ENCODE results near the gene B4GALT1.

B4GALT1 gene

GRCh38 chr9:33107762-33108161 is 59.4 kb downstream of the B4GALT1 start:
- no peak overlapping the region for H3K27ac ChIP-seq
- TF ChIP-seq ZFX (IDR thresholded peaks at IDR 0.05; ENCODE audit: borderline replicate concordance) (no peak), CTCF (IDR thresholded peaks at IDR 0.05) (no peak)

GRCh38 chr9:33106827-33107621 is 60.1 kb downstream of the B4GALT1 start:
- no peak overlapping the region for H3K27ac ChIP-seq
- TF ChIP-seq CTCF (IDR thresholded peaks at IDR 0.05) (no peak), ZFX (IDR thresholded peaks at IDR 0.05; ENCODE audit: borderline replicate concordance) (no peak)

GRCh38 chr9:33106372-33106771 is 60.8 kb downstream of the B4GALT1 start:
- TF ChIP-seq ZFX (IDR thresholded peaks at IDR 0.05; ENCODE audit: borderline replicate concordance) (no peak), CTCF (IDR thresholded peaks at IDR 0.05) (no peak)
- H3K27ac ChIP-seq = no peak overlapping the region

- no peak for TF ChIP-seq ZFX (IDR thresholded peaks at IDR 0.05; ENCODE audit: borderline replicate concordance)
- TF ChIP-seq CTCF (IDR thresholded peaks at IDR 0.05) = no peak
- H3K27ac ChIP-seq = no peak overlapping the region
Observed at GRCh38 chr9:33105959-33106358, 61.2 kb downstream of the B4GALT1 start.

GRCh38 chr9:33105504-33105903 is 61.6 kb downstream of the B4GALT1 start:
- no peak for TF ChIP-seq CTCF (IDR thresholded peaks at IDR 0.05)
- TF ChIP-seq ZFX (IDR thresholded peaks at IDR 0.05; ENCODE audit: borderline replicate concordance) = no peak
- no peak overlapping the region for H3K27ac ChIP-seq

- H3K27ac ChIP-seq = no peak overlapping the region
- TF ChIP-seq CTCF (IDR thresholded peaks at IDR 0.05) = no peak
- TF ChIP-seq ZFX (IDR thresholded peaks at IDR 0.05; ENCODE audit: borderline replicate concordance) = no peak
Observed at GRCh38 chr9:33104401-33104800, 62.7 kb downstream of the B4GALT1 start.

- no peak overlapping the region for H3K27ac ChIP-seq
- TF ChIP-seq ZFX (IDR thresholded peaks at IDR 0.05; ENCODE audit: borderline replicate concordance) = no peak
- TF ChIP-seq CTCF (IDR thresholded peaks at IDR 0.05) = no peak
Observed at GRCh38 chr9:33103501-33104281, 63.4 kb downstream of the B4GALT1 start.

All from 22Rv1 (cell line).